PFSK-1 (cell line): Measurements from ENCODE around the gene GLT6D1.

ENCODE experiments used
- FOXP2 ChIP-seq: optimal IDR thresholded peaks from 2 replicates; pipeline ENCODE3; 2011; ENCODE audit warnings: borderline replicate concordance, control low read depth, inconsistent platforms; ENCODE audit not compliant: insufficient read depth; ENCODE audit errors: extremely low read length, extremely low read depth
- POLR2AphosphoS5 ChIP-seq: IDR thresholded peaks from 2 replicates; pipeline ENCODE4 v1.6.1; 2012; ENCODE audit warnings: low read depth, mild to moderate bottlenecking, control low read depth, low read length, moderate library complexity
- REST ChIP-seq, 2 experiments: IDR thresholded peaks; 2 replicates each; pipeline versions ENCODE4 v1.6.1 to v1.8.0; 2011 to 2012; ENCODE audit warnings: low read depth in 2 of 2, low read length in 2 of 2, control low read depth in 1 of 2, inconsistent platforms in 1 of 2, mild to moderate bottlenecking in 1 of 2, moderate library complexity in 1 of 2; ENCODE audit not compliant: insufficient read depth in 1 of 2
- SIN3A ChIP-seq: IDR thresholded peaks from 2 replicates; pipeline ENCODE4 v1.6.1; 2012; ENCODE audit warnings: mild to moderate bottlenecking, low read length, moderate library complexity, borderline replicate concordance; ENCODE audit not compliant: insufficient read depth
- TAF1 ChIP-seq: IDR thresholded peaks from 2 replicates; pipeline ENCODE4 v1.6.1; 2012; ENCODE audit warnings: low read length, control low read depth, borderline replicate concordance; ENCODE audit not compliant: insufficient read depth

Gene GLT6D1

GRCh38 chr9:135610290-135611141, 28.8 kb downstream of the GLT6D1 start:
- no peak for TF ChIP-seq POLR2AphosphoS5
- TF ChIP-seq SIN3A: no peak
- TF ChIP-seq FOXP2: no peak
- TF ChIP-seq TAF1: no peak
- no peak for TF ChIP-seq REST (IDR thresholded peaks at IDR 0.05; ENCODE audit: insufficient read depth in 1 of 2, low read depth in 2 of 2, low read length in 2 of 2)

- TF ChIP-seq POLR2AphosphoS5 (no peak), REST (IDR thresholded peaks at IDR 0.05; ENCODE audit: insufficient read depth in 1 of 2, low read depth in 2 of 2, low read length in 2 of 2) (no peak), SIN3A (no peak), FOXP2 (no peak), TAF1 (no peak)
Observed at GRCh38 chr9:135609366-135609955, 29.9 kb downstream of the GLT6D1 start.

GRCh38 chr9:135608999-135609317, 30.4 kb downstream of the GLT6D1 start:
- TF ChIP-seq FOXP2: no peak

- no peak for TF ChIP-seq REST (IDR thresholded peaks at IDR 0.05; ENCODE audit: insufficient read depth in 1 of 2, low read depth in 2 of 2, low read length in 2 of 2)
- TF ChIP-seq POLR2AphosphoS5: no peak
- no peak for TF ChIP-seq SIN3A
- no peak for TF ChIP-seq FOXP2
- TF ChIP-seq TAF1: no peak
Observed at GRCh38 chr9:135608294-135608998, 30.9 kb downstream of the GLT6D1 start.

GRCh38 chr9:135607401-135608293, 31.7 kb downstream of the GLT6D1 start:
- TF ChIP-seq TAF1 (no peak), FOXP2 (no peak), SIN3A (no peak), POLR2AphosphoS5 (no peak), REST (IDR thresholded peaks at IDR 0.05; ENCODE audit: insufficient read depth in 1 of 2, low read depth in 2 of 2, low read length in 2 of 2) (no peak)
